ENCODE measurements around the gene TFCP2. TPM values are rescaled to one million over a fixed set of nuclear protein-coding genes. Genes with fewer than 3 reads are reported as not detected.

Gene TFCP2
- total RNA-seq, 4 donors from 2014 or later = 6.1 to 30.7 (median 19.8) TPM

- TF ChIP-seq CTCF (IDR thresholded peaks at IDR 0.05) (no peak), POLR2A (IDR thresholded peaks at IDR 0.05) (no peak)
- intact Hi-C loops (cut with DNase I; ENCODE audit: low total_unique reads) = no loop called here
- Histone ChIP-seq H3K9me3 (no peaks in the 10 kb centered on the region), H3K36me3 (no peaks in the 10 kb centered on the region), H3K4me3 (no peak overlapping the region), H3K4me1 (no peaks in the 10 kb centered on the region), H3K27me3 (no peaks in the 10 kb centered on the region), H3K27ac (no peak overlapping the region)
- no peak for DNase-seq
Measured at GRCh38 chr12:51131745-51132521, 41.0 kb downstream of the TFCP2 start.

GRCh38 chr12:51128919-51129318 lies 44.0 kb downstream of the TFCP2 start:
- Histone ChIP-seq H3K9me3 (no peaks in the 10 kb centered on the region), H3K36me3 (no peaks in the 10 kb centered on the region), H3K27me3 (no peaks in the 10 kb centered on the region), H3K4me1 (no peaks in the 10 kb centered on the region), H3K4me3 (no peak overlapping the region), H3K27ac (no peak overlapping the region)
- TF ChIP-seq CTCF (IDR thresholded peaks at IDR 0.05) (no peak), POLR2A (IDR thresholded peaks at IDR 0.05) (no peak)
- no peak for DNase-seq
- intact Hi-C loops (cut with DNase I; ENCODE audit: low total_unique reads) = no loop called here

- Histone ChIP-seq H3K4me3 (no peak overlapping the region), H3K27ac (no peak overlapping the region), H3K9me3 (no peaks in the 10 kb centered on the region), H3K27me3 (no peaks in the 10 kb centered on the region), H3K4me1 (no peaks in the 10 kb centered on the region), H3K36me3 (no peaks in the 10 kb centered on the region)
- DNase-seq = no peak
- TF ChIP-seq CTCF (IDR thresholded peaks at IDR 0.05) = no peak
- TF ChIP-seq POLR2A (IDR thresholded peaks at IDR 0.05) = no peak
- intact Hi-C loops (cut with DNase I; ENCODE audit: low total_unique reads) = no loop called here
Measured at GRCh38 chr12:51127050-51127729, 45.7 kb downstream of the TFCP2 start.

GRCh38 chr12:51126297-51126696 lies 46.6 kb downstream of the TFCP2 start:
- no peak for DNase-seq
- TF ChIP-seq CTCF (IDR thresholded peaks at IDR 0.05) (no peak), POLR2A (IDR thresholded peaks at IDR 0.05) (no peak)
- Histone ChIP-seq H3K9me3 (no peaks in the 10 kb centered on the region), H3K27me3 (no peaks in the 10 kb centered on the region), H3K36me3 (no peaks in the 10 kb centered on the region), H3K4me1 (no peaks in the 10 kb centered on the region), H3K4me3 (no peak overlapping the region), H3K27ac (no peak overlapping the region)
- intact Hi-C loops (cut with DNase I; ENCODE audit: low total_unique reads) = no loop called here

- Histone ChIP-seq H3K36me3 (no peaks in the 10 kb centered on the region), H3K4me1 (no peaks in the 10 kb centered on the region), H3K27me3 (no peaks in the 10 kb centered on the region), H3K27ac (no peak overlapping the region), H3K4me3 (no peak overlapping the region), H3K9me3 (no peaks in the 10 kb centered on the region)
- intact Hi-C loops (cut with DNase I; ENCODE audit: low total_unique reads) = no loop called here
- no peak for DNase-seq
- TF ChIP-seq POLR2A (IDR thresholded peaks at IDR 0.05) = no peak
Measured at GRCh38 chr12:51124504-51124903, 48.4 kb downstream of the TFCP2 start.
